LNCAP (cell line): ENCODE measurements around the gene LRPAP1.

Source experiments
- TF ChIP-seq, protein P1 (sequence below): fragments of 450-650 bp; IDR thresholded peaks from 2 replicates; pipeline ENCODE4 v1.5.1; 2017; ENCODE audit warnings: mild to moderate bottlenecking

Gene LRPAP1

GRCh38 chr4:3518511-3518880 lies 13.7 kb downstream of the LRPAP1 start:
- TF ChIP-seq, protein P1, sequence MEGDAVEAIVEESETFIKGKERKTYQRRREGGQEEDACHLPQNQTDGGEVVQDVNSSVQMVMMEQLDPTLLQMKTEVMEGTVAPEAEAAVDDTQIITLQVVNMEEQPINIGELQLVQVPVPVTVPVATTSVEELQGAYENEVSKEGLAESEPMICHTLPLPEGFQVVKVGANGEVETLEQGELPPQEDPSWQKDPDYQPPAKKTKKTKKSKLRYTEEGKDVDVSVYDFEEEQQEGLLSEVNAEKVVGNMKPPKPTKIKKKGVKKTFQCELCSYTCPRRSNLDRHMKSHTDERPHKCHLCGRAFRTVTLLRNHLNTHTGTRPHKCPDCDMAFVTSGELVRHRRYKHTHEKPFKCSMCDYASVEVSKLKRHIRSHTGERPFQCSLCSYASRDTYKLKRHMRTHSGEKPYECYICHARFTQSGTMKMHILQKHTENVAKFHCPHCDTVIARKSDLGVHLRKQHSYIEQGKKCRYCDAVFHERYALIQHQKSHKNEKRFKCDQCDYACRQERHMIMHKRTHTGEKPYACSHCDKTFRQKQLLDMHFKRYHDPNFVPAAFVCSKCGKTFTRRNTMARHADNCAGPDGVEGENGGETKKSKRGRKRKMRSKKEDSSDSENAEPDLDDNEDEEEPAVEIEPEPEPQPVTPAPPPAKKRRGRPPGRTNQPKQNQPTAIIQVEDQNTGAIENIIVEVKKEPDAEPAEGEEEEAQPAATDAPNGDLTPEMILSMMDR = no peak

GRCh38 chr4:3517731-3518510 lies 14.3 kb downstream of the LRPAP1 start:
- TF ChIP-seq, protein P1 = no peak

DNA sequence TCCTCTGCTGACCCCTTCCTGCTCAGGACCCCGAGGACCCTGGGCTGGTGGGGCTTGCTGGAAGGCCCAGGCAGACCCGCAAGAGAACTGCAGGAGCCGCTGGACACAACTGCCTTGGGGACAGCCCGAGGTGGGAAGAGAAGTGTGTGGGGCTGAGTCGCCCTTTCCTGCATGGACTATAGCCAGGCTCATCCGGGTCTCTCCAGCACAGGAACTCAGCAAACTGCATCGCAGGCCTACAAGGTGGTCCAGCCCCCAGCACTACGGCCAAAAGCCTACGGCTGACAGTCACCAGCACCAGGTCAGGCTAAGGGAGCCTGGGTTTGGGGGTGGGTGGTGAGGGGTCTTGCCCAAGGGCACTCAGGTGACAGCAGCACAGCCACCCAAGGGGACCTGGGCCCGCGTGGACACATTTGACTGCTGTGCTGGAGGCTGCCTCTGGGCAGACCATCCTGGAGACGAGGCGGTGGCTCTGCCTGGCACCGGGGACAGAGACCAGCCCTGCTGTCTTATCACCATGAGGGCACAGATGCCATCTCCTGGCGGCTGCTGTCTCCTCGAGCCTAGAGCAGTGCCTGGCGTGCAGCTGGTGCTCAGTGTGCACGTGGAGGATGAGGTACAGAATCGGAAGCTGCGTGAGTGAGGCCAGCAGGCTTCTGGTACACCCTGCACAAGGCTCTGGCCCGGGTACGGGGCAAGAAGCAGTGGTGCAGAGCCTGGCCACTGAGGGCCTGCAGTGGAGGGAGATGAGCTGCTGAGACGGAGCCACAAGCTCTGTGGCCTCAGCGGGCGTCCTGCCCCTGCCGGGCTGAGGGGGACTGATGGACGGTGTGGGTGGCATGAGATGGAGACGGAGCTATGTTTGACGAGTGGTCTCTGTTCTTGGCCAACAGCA lies 15.1 kb downstream of the LRPAP1 start:
- TF ChIP-seq, protein P1 = no peak

GRCh38 chr4:3516061-3516835 lies 16.0 kb downstream of the LRPAP1 start:
- TF ChIP-seq, protein P1 = no peak

DNA sequence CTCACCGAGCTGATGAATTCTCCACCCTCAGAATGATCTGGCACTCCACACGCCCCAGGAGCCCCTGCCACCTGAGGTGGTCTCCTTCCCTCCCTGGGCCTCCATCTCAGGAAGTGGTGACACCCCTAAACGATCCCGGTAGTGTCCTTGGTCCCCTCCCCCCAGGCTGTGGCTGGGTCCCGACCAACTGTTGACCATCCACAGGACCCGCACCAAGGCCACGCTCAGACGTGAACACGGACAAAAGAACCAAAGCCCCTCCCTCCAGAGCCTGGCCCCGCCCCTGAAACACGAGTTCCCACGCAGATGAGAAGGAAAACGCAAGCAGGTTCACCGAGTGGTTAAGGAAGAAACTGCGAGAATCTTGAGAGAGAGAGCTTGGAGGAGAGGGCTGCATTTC lies 16.6 kb downstream of the LRPAP1 start:
- TF ChIP-seq, protein P1 = no peak

GRCh38 chr4:3514806-3515501 lies 17.3 kb downstream of the LRPAP1 start:
- TF ChIP-seq, protein P1 = 0 out of 2 replicates have a peak, but pooled peaks have one; percentile 21
